GM11168 (cell line): ENCODE results near the gene CFAP210.

Experiments used
- in situ Hi-C: fragments of 300-500 bp; cut with MboI; formaldehyde crosslinking; loops from one replicate; pipeline ENCODE4 v1.12.0; 2022; ENCODE audit warnings: low sequenced_read_pairs; ENCODE audit not compliant: unreplicated experiment

Gene CFAP210

GRCh38 chr2:169676850-169677249 lies 17.4 kb downstream of the CFAP210 start:
- in situ Hi-C loops, result no loop called here

GRCh38 chr2:169676357-169676756 lies 17.8 kb downstream of the CFAP210 start:
- in situ Hi-C loops, result no loop called here

GRCh38 chr2:169673921-169674320 lies 20.3 kb downstream of the CFAP210 start:
- in situ Hi-C loops, result no loop called here

GRCh38 chr2:169673106-169673505 lies 21.1 kb downstream of the CFAP210 start:
- in situ Hi-C loops, result no loop called here

- in situ Hi-C loops, result no loop called here
Observed at GRCh38 chr2:169672406-169672805, 21.8 kb downstream of the CFAP210 start.

- in situ Hi-C loops, result no loop called here
Observed at GRCh38 chr2:169670937-169671336, 23.3 kb downstream of the CFAP210 start.

GRCh38 chr2:169670215-169670651 lies 24.0 kb downstream of the CFAP210 start:
- in situ Hi-C loops, result no loop called here

- in situ Hi-C loops, result no loop called here
Observed at GRCh38 chr2:169667583-169667982, 26.6 kb downstream of the CFAP210 start.

GRCh38 chr2:169664978-169665930 lies 29.0 kb downstream of the CFAP210 start:
- in situ Hi-C loops, result no loop called here

GRCh38 chr2:169664600-169664977 lies 29.6 kb downstream of the CFAP210 start:
- in situ Hi-C loops, result no loop called here

- in situ Hi-C loops, result no loop called here
Observed at GRCh38 chr2:169663247-169663646, 31.0 kb downstream of the CFAP210 start.

- in situ Hi-C loops, result no loop called here
Observed at GRCh38 chr2:169662744-169663143, 31.5 kb downstream of the CFAP210 start.

- in situ Hi-C loops, result no loop called here
Observed at GRCh38 chr2:169661265-169661664, 32.9 kb downstream of the CFAP210 start.

- in situ Hi-C loops, result no loop called here
Observed at GRCh38 chr2:169659320-169659719, 34.9 kb downstream of the CFAP210 start.

GRCh38 chr2:169658877-169659276 lies 35.3 kb downstream of the CFAP210 start:
- in situ Hi-C loops, result no loop called here

- in situ Hi-C loops, result no loop called here
Observed at GRCh38 chr2:169656164-169656563, 38.0 kb downstream of the CFAP210 start.

- in situ Hi-C loops, result no loop called here
Observed at GRCh38 chr2:169653636-169654035, 40.6 kb downstream of the CFAP210 start.

GRCh38 chr2:169649278-169649677 lies 44.9 kb downstream of the CFAP210 start:
- in situ Hi-C loops, result no loop called here

GRCh38 chr2:169647496-169647895 lies 46.7 kb downstream of the CFAP210 start:
- in situ Hi-C loops, result no loop called here

GRCh38 chr2:169644173-169644572 lies 50.0 kb downstream of the CFAP210 start:
- in situ Hi-C loops, result no loop called here

- in situ Hi-C loops, result no loop called here
Observed at GRCh38 chr2:169641464-169641863, 52.7 kb downstream of the CFAP210 start.

GRCh38 chr2:169640104-169640503 lies 54.1 kb downstream of the CFAP210 start:
- in situ Hi-C loops, result no loop called here
